Lung (tissue), 12 donors: ENCODE measurements around the gene NTM. TPM values are rescaled to one million over a fixed set of nuclear protein-coding genes. Genes with fewer than 3 reads are reported as not detected.

ENCODE experiments used
- ATAC-seq: fragments of 200-7000 bp; cut with Tn5 transposase; one replicate; pipeline ENCODE4 v1.9.1; 2020; ENCODE audit warnings: moderate number of reproducible peaks; ENCODE audit not compliant: insufficient read depth, low FRiP score
- DNase-seq, 3 donors: peaks; one replicate each; pipeline ENCODE4 v3.0.0-alpha.2; 2013 to 2017
- H3K27ac ChIP-seq, 2 donors: one replicate each; pipeline ENCODE4 v1.5.1; 2013; ENCODE audit warnings: mild to moderate bottlenecking in 2 of 2, moderate library complexity in 2 of 2, control low read depth in 1 of 2, inconsistent platforms in 1 of 2, low read depth in 1 of 2, low read length in 1 of 2
- H3K27me3 ChIP-seq, 3 donors: one replicate each; pipeline ENCODE4 v1.5.1; 2013; ENCODE audit warnings: low read length in 2 of 3; ENCODE audit not compliant: control insufficient read depth in 3 of 3, insufficient read depth in 3 of 3
- H3K36me3 ChIP-seq, 4 donors: one replicate each; pipeline ENCODE4 v1.5.1; 2013; ENCODE audit warnings: low read length in 4 of 4, mild to moderate bottlenecking in 1 of 4, moderate library complexity in 1 of 4; ENCODE audit not compliant: control insufficient read depth in 4 of 4, insufficient read depth in 4 of 4
- H3K4me1 ChIP-seq, 5 donors: one replicate each; pipeline ENCODE4 v1.5.1; 2013; ENCODE audit warnings: low read length in 5 of 5, mild to moderate bottlenecking in 2 of 5, moderate library complexity in 1 of 5; ENCODE audit not compliant: control insufficient read depth in 5 of 5, insufficient read depth in 5 of 5
- H3K4me3 ChIP-seq: one replicate; pipeline ENCODE4 v1.5.1; 2013; ENCODE audit warnings: mild to moderate bottlenecking, control low read depth, moderate library complexity
- H3K9ac ChIP-seq, 2 donors: one replicate each; pipeline ENCODE4 v1.5.1; 2013; ENCODE audit warnings: low read length in 2 of 2, control low read depth in 1 of 2; ENCODE audit not compliant: insufficient read depth in 1 of 2
- H3K9me3 ChIP-seq, 4 donors: one replicate each; pipeline ENCODE4 v1.5.1; 2013; ENCODE audit warnings: low read length in 3 of 4, mild to moderate bottlenecking in 1 of 4, moderate library complexity in 1 of 4; ENCODE audit not compliant: control insufficient read depth in 4 of 4, insufficient read depth in 3 of 4
- CTCF ChIP-seq: IDR thresholded peaks from 2 replicates; pipeline ENCODE4 v1.5.1; 2012; ENCODE audit warnings: mild to moderate bottlenecking; ENCODE audit errors: control extremely low read depth, extremely low read depth
- WGBS, 2 donors: extraction: QIAGEN DNeasy Blood & Tissue Kit; methylation state at CpG; one replicate each; pipeline ENCODE4 v1.1.7; 2013; 5-methylcytosine and 5-hydroxymethylcytosine counted together
- polyA plus RNA-seq, 2 donors: library from polyadenylated mRNA; stranded (reverse); fragments of 200-250 nt; gene quantifications; one replicate each; pipeline ENCODE4 v1.2.1, GENCODE V29; 2013
- total RNA-seq, 2 donors: library from RNA; depleted of rRNA in 1 of 2; stranded (reverse); fragments of >200 nt in 1 of 2; gene quantifications; one replicate each; pipeline ENCODE4 v1.2.1, GENCODE V29; 2014 to 2021
- donor health status: control.
- donor health status: control.
- donor health status: Bipolar disorder and iron deficiency.
- donor health status: healthy.
- donor health status: DM: yes; HTN: yes; CAD: no.

NTM gene
- total and polyA plus RNA-seq, 4 donors: 0.39 to 30.9 (median 7.2) TPM

DNA sequence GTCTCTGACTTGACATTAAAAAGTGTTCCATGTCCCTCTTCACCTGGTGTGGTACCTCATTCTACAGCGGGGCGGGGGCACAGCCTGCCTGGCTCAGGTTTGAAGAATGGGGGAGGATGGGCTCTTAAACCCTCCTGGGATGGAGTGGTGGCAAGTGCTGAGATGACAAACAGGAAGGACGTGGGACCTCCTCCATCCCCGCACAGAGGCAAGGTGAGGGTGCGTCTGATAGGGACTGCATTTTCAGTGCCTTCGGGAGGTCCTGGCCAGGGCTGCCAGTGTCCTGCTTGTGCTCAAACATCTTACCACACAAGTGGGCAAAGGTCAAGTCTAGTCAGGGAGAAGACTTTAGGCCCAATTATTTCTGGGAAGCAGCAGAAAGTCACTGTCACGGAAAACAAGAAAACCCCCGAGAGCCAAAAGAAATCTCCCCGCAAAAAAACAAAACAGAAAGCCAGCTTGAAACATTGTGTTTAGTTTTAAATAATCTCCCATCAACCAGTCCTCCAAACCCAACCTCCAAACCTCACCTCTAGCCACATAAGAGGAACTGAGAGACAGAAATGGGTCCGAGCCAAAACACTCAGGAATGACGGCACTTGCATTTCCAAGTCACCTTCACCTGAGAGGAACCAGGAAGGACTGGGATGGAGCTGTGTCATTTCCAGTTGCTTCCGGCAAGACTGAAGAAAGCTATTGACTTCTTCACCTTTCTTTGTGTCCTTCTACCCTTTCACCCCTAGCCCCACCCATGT is 966.5 kb downstream of the NTM start:
- Histone ChIP-seq H3K27me3 (no peaks in the 10 kb centered on the region), H3K9me3 (peaks cover 0 to 6% (median 0%) of the 10 kb centered on the region in 4 donors), H3K36me3 (no peaks in the 10 kb centered on the region), H3K4me3 (no peak overlapping the region), H3K27ac (no peak overlapping the region), H3K4me1 (no peaks in the 10 kb centered on the region), H3K9ac (no peak overlapping the region)
- WGBS, 2 donors: 83 to 90% methylated on average over 12 of the region's 12 CpGs
- ATAC-seq (no peak), DNase-seq (no peak)
- no peak for TF ChIP-seq CTCF

DNA sequence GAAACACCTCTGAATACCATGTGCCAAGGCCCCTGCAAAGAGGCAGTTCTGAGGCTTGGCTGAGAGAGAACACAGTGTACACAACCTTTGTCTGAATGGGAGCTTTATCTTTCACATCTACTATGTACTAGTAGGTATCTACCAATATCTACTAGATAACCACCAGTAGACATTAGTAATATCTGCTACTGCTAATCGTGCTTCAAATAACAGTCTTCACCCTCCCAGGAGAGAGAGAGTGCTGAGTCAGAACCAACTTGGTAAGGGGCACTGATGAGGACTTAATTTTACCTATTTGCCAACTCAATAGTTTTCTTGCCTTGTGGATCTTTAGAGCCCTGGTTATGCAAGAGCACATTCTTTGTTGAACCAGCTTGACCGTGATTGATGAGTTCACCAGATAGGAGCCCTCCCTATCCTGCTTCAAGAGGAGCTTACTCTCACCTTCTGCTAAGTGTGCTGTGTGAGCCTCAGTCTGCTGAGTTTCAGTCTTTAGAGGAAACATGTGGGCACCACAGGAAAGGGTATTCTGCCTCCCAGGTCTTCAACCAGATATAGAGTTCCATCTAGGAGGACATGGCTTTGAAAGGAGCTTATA is 967.5 kb downstream of the NTM start:
- Histone ChIP-seq H3K9ac (no peak overlapping the region), H3K27me3 (peaks cover 0 to 3% (median 0%) of the 10 kb centered on the region in 3 donors), H3K36me3 (no peaks in the 10 kb centered on the region), H3K4me3 (no peak overlapping the region), H3K27ac (no peak overlapping the region), H3K4me1 (no peaks in the 10 kb centered on the region), H3K9me3 (peaks cover 0 to 6% (median 0%) of the 10 kb centered on the region in 4 donors)
- ATAC-seq: no peak
- no peak for TF ChIP-seq CTCF
- DNase-seq: no peak
- WGBS, 2 donors: 66 to 88% methylated on average over 2 of the region's 2 CpGs

DNA sequence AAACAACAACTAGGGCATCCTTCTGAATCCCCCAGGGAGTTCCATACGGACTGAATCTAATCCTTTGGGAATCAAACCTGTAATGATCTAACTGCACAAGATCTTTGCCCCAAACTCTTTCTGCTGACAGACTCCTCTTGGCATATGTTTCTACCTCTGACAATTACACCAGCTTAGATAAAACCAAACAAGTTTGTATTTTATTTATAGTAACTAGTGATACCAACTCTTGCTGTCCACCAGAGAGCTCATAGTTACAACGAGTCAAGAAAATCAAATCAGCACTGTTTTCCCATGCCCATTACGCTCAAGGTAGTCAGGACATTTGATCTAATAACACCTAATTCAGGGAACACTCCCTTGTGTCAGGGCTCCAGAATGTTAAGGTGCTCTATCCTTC is 972.0 kb downstream of the NTM start:
- peaks cover 0 to 3% (median 0%) of the 10 kb centered on the region in 3 donors for H3K27me3 ChIP-seq
- H3K9me3 ChIP-seq: peaks cover 0 to 3% (median 0%) of the 10 kb centered on the region in 4 donors
- no peak for ATAC-seq
- no peaks in the 10 kb centered on the region for H3K36me3 ChIP-seq
- H3K4me1 ChIP-seq: no peaks in the 10 kb centered on the region
- H3K27ac ChIP-seq: no peak overlapping the region
- no peak for TF ChIP-seq CTCF
- 64 to 69% methylated on average over 3 of the region's 3 CpGs for WGBS, 2 donors
- no peak overlapping the region for H3K4me3 ChIP-seq
- no peak overlapping the region for H3K9ac ChIP-seq
- no peak for DNase-seq
